NCI-H226 (cell line): Measurements from ENCODE around the gene TMEM108.

Experiments
- DNase-seq: peaks from one replicate; pipeline ENCODE4 v3.0.0-alpha.2; 2015

TMEM108 gene

DNA sequence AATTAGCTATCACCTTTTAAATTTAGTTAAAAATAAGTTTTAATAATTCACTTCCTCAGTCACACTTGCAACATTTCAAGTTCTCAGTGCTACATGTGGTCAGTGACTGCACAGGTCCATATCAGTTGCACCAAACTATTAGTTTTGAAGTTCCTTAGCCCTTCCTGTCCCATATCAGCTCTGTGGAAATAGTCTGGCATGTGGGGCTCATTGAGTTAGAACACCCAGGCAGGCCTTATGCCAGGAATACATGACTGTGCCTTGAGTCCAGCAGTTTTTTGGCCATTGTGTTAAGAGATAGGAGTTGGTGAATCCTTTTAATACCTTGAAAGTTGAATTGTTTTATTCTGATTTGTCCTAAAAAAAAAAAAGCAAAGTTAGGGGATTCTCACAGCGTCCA is 207.9 kb downstream of the TMEM108 start:
- DNase-seq = peak; percentile 13

DNA sequence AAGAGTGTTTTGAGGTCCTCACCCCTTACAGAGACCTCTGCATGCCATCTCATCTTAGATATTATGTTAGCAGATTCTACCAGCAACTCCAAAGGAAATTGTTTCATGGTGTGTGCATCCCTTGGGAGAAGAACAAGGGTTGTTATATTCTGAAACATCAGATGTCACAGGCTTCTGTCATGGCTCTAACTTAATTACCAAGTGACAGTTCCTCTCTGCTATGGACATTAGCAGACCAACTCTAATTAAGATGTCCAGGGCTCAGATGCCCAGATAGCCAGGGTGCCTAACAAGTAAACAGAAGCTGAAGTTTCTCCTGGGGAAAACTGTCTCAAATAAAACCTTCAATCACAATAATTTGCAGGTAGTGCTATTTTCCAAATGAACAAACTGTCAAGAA is 208.6 kb downstream of the TMEM108 start:
- DNase-seq = no peak

DNA sequence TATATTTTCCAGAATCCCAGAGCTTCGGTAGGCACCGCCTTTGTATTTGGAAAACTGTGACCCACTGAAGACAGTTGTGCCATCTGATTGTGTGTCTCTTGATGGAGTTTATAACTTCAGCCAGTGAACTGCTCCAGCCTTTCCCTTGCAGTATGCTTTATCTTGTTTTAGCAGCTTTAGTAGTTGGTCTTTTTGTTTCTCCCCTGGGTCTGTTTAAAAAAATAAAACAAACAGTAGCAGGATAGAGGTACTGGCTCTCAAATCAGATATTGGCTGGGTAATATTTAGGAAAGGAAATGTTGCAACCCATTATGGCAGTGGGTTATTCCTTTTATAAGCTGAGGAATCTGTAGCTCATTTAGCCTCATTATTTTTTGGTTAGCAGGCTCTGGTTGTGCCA is 210.2 kb downstream of the TMEM108 start:
- no peak for DNase-seq

DNA sequence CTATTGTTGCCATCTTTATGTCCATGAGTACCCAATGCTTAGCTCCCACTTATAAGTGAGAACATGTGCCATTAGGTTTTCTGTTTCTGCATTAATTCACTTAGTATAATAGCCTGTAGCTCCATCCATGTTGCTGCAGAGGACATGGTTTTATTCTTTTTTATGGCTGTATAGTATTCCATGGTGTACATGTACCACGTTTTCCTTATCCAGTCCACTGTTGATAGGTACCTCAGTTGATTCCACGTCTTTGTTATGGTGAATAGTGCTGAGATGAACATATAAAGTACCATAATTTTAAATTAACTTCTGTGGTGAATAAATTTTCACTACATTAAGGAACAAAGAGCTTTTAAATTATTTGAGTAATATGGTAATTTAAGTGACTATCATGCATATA is 211.3 kb downstream of the TMEM108 start:
- no peak for DNase-seq

DNA sequence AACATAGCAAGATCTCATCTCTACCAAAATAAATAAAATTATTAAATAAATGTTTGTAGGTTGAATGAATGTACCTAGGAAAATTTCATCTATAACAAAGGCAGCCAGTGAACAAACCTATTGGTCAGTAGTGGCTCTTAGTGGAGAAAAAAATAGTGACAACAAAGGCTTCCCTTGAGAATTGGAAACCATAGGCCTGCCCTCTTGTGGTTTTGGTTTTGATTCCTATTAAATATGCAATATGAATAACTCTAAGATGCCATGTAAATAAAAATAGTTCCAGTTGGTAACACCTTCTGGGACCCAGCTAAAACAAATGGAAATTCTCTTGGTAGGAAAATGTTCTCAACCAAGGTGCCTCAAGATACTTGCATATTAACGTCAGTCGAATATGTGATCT is 216.0 kb downstream of the TMEM108 start:
- DNase-seq = no peak

DNA sequence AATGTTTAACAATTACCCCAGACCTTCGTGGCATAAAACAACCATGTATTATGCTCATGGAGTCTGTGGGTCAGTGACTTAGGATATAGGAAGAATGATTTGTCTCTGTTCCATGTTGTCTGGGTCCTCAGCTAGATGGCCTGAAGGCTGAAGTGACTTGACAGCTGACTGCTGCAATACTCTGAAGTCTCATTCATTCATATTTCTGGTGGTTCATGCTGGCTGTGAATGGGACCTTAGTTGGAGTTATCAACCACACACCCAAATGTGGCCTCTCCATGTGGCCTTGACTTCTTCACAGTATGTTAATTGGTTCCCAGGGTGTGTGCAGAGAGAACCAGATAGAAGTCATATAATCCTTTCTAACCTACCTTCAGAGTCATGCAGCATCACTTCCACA is 216.5 kb downstream of the TMEM108 start:
- DNase-seq = no peak

DNA sequence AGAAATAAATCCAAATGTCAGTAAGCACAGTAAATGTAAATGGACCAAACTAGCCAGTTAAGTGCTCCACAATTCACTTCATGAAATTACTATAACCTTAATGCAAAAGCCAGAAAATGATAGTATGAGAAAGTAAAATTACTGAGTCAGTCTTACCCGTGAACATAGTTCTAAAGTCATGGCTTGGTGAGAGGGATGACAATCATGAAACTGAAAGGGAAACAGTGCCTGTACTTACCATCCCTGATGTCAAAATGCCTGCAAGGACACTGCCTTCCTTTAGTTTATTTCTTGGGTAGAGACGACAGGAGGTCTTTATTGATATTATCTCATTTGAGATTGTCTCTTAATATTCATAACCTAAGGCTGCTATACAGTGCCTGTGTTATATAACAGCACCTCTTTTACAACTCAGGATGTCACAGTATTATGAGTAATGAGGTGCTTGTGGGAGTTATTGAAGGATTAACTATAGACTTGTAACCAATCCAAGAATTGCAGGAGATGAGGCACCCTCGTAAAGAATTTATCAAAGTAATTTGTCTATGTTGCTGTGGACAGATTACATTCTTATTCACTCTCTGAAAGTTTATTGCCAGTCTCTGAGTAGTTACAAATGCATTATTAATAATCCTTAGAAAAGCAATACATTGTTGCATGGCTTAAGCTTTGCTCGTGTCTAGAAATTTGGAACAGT is 218.7 kb downstream of the TMEM108 start:
- peak; percentile 58 for DNase-seq

DNA sequence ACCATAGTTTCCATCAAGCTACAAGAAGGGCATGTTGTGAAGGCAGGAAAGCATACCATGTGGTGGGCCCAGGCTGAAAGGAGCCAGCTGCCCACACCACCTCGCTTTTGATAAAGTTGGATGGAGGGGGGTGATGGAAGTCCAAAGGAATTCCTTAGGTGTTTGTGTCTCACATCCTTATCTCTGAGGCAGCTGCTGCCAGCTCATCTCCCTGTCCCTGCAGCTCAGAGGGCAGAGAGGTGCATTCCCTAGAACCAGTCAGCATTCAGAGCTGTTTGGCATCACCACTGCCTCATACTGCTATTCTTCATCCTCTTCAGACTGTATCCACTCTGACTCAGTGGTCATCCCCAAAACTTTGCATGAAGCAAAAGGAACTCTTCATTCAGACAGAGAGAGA is 220.2 kb downstream of the TMEM108 start:
- peak; percentile 87 for DNase-seq

DNA sequence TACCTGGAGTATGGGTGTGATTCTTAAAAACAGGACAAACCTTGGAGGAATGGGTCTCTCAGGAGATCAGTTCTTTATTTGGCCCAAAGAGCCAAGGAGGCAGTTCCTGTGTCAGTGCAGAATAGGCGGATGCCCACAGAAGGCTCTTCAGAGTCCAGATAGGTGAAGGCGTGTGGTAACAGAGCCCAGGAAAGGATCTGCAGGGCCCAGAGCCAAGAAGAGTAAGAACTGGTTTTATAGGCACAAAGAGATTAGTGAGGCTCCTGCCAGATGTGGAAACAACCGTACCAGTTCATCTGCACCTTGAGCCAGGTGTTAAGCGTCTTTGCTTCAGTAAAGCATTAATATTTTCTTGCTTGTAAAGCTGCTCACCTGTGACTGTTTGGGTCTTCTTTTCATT is 221.6 kb downstream of the TMEM108 start:
- DNase-seq = no peak

DNA sequence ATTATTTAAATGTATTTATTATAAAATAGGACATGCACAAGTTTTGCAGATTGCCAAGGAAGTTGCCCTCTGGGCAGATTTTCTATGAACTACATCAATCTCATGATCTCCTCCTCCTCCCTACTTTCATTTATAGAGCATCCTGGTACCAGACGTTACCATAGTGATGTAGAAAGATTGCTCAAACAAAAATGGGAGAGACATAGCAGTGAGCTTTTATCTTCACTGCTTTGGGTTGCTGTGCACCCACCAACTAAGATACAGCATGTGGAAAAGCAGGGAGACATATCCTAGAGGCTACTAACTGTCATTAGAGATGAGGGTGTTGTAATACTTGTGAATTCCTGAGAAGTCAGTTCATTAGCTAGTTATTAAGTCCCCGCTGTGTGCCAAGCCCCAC is 224.1 kb downstream of the TMEM108 start:
- peak; percentile 87 for DNase-seq

DNA sequence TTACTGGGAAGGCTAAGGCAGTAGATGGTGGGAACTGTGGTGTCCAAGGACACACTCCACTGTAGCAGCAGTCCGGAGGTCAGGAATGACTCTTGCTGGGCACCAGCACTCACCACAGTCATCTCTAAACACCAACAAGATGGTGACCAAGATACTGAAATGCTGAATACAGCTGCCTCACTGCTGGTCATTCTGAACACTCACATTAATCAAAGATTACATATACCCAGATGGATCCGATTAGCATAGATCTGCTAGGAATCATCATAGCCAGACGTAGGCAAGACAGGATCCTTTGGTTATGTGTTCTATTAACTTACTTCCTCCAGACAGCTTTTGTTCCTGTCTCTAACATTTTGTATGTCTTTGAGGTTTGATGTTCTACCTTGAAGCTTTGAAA is 226.7 kb downstream of the TMEM108 start:
- DNase-seq = no peak

DNA sequence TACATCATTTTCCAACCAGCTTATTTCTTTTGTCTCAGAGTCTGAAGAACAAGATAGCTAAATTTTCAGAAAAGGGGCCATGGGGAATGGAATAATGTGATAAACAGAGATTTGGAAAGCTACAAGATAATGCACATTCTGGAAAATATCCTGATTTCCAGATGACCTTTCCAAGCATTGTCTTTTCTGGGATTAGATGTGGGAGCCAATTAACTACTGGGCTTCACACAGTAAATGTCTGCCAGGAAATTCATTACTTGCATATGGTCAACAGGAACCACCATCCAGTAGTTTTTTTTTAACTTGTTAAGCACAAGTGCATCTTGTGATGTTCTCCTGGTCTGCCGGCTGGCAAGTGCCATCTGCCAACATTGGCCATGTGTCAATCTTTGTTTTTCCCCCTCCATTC is 230.5 kb downstream of the TMEM108 start:
- DNase-seq = no peak

DNA sequence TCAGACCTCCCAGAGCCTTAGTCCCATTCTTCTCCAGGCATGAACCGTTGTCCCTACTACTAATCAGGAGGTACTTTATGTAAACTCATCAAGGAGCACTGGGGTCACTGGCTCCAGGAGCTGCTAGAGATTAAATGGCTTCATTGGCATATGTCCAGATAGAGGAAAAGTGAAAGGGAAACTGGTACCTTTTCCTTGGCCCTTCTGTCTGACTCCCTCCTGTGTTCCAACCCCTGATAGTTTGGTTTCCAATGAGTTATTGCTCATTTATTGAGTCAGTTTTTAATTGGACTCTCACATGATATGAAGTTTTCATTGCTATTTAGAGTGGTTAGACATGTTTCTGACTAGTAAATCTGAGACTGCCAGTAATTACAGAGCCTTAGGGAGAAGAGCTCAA is 231.2 kb downstream of the TMEM108 start:
- DNase-seq = no peak

DNA sequence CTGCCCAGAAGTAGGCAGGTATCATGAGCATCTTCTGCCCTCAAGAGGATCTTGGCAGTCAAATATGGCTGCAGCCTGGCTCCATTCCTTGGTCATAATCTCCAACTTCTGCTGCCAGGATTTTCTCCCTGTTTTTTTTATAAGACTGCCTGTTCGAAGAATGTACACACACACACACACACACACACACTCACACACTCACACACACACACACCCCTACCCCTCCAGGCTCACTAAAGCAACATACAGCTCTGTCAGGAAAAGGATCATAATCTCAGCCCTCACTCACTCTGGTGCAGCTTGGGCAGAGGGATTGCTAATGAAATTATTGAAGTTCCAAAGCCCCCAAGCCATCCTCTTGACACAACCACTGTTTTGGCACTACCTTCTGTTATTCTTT is 232.4 kb downstream of the TMEM108 start:
- no peak for DNase-seq

DNA sequence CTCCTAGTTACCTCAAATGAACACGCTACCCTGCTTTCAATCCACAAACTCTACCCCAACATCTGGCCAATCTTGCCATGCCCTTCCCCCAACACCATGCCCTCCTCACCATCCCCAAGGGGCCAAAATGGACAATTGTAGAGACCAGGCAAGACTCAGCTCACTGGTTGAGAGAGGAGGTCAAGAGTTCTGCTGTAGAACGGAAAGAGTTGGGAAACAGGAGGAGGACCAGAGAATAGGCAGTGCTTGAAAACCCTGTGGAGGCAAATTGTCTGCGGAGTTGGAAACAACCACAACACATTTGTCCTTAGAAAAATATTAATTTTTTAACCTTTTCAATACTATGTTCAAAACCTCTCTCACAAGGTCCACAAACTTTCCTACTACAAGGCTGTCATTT is 232.9 kb downstream of the TMEM108 start:
- no peak for DNase-seq

DNA sequence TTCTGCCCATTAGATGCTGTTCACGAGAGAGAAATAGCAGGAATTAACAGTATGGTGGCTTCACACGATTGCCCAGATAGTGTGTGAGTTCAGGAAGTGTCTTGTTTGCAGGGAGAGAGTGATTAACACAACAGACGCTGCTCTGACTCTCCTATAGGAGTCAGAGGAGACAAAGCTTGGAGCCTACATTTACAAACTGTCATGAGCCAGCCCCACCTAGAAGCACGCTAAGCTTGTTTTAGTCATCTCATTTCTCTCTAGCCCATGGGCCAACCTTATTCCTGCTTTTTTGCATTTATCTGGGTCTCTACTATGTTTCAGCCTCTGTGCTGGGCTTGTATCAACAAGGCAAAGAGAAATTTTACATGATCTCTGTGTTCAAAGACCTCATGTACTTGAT is 233.3 kb downstream of the TMEM108 start:
- DNase-seq = no peak

DNA sequence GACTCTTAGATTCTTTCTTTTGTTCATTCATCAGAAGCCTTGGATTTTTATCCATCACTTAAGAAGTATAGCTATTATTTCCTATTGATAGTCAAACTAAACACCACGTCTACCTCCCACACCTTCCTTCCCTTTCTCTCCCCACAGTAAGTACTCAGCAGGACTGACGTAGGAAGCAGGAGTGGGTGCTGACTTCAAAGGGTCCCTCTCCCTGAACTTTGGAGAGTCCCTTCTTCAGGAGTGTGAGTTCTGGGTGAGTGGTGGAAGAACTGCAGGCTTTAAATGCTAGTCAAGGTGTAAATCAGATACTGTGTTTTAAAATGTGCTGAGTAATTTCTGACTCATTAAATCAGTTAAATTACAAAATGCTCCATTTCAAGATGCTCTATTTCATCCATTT is 235.2 kb downstream of the TMEM108 start:
- no peak for DNase-seq

DNA sequence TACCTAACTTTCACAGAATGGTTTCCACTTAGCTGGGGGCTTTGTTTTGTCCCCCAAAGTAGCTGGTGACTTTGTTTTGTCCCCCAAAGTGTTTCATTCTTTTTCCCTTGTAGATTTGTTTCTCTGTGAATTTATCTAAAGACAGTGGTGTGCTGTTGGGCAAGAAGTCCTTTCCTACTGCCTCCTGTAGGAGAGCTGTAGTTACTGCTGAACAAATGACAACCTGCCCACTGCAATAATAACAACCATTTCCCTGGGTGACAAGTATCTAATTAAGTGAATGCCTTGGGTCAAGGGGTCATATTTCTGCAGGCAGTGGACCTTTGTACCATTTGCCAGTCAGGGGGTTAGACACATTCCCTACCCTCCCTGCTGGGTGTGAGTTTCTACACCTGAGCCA is 236.3 kb downstream of the TMEM108 start:
- no peak for DNase-seq

DNA sequence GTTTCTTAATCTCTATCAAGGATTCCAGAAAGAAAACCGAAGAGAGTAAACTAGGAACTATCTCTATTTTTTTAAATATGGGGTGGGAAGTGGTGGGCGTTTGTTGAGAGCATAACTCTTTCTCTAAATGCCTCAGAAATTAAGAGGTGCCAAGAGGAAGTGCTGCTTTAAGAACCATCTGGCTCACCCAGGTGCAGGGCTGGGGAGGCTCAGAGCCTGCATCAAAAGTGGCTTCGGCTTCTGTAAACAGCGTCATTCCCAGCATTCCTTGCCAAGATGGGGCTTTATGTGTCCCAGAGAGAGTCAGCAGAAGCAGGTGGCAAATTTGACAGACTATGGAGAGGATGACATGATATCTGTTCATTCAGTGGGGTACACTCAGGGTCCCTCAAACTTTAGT is 238.4 kb downstream of the TMEM108 start:
- DNase-seq = no peak

DNA sequence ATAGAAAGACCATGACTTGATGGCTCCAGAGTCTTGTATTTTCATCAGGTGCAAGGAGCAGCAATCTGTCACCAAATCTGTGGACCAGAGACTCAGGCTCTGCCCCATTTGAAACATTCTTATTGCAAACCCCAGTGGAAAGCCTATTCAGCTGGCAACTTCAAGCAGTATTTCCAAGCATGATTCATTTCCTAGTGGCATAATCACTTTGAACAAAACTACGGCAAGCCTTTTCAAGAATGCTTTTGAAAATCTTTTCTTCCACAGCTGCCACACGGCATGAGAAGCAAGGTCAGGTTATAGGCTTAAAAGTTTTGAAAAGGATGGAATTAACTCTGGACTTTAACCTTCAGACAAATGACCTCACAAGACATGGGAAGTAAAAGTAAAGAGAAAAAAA is 239.6 kb downstream of the TMEM108 start:
- DNase-seq = peak; percentile 7

DNA sequence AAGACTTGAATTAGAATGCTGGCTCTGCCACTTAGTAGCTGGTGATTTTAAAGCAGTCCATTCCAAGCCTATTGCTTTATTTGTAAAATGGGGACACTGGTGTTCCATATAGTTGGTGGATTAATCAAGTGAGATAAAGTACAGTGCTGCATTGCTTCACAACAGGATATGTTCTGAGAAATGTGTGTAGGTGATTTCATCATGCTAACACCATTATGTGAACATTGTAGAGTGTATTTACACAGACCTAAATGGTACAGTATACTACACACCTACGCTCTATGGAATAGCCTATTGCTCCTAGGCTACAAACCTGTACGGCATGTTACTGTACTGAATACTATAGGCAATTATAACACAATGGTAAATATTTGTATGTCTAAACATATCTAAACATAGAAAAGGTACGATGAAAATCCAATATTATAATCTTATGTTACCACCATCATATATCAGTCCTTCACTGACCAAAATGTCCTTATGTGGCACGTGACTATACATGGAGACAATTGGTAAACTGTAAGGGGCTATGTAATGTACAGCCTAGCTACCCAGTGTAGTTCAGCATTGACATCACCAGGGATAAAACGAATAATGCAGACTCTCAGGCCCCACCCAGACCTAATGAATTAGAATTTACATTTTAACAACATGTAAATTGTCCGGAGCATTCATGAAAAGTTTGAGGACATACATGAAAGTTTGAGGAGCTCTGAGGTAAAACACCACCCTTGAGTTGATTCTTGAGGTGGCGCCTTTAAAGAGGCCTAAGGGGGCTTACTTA is 240.3 kb downstream of the TMEM108 start:
- DNase-seq = no peak

DNA sequence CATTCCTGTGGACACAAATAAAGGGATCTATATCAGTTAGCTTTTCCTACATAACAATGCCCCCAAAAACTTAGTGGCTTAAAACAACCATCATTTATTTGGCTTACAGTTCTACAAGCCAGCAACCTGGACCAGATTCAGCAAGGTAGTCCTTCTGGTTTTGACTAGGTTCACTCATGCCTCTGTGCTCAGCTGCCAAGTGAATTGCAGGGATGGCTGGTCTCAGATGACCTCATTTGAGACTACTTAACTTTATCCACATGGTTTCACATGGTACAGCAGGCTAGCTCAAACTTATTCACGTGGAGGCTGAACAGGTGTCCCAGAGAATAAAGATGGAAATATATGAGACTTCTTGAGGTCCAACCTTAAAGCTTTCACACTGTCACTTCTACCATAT is 242.4 kb downstream of the TMEM108 start:
- DNase-seq = no peak

DNA sequence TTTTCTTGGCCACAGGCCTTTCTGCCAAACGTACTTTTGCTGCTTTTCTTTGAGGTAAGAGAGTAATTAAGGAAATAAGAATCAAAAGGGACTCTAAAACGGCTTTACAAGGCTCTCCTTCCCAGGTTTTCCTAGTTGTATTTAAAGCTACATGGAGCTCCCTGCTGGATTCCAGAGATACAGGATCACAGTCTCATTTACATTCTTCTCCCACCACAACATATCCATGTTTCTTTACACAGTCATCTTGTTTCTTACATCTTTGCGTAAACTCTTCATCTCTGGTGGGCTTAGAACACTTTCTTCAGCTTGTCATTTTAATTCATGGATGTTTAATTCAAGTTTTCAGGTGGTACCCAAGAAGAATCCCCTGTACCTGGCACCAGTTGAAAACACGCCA is 244.0 kb downstream of the TMEM108 start:
- no peak for DNase-seq

DNA sequence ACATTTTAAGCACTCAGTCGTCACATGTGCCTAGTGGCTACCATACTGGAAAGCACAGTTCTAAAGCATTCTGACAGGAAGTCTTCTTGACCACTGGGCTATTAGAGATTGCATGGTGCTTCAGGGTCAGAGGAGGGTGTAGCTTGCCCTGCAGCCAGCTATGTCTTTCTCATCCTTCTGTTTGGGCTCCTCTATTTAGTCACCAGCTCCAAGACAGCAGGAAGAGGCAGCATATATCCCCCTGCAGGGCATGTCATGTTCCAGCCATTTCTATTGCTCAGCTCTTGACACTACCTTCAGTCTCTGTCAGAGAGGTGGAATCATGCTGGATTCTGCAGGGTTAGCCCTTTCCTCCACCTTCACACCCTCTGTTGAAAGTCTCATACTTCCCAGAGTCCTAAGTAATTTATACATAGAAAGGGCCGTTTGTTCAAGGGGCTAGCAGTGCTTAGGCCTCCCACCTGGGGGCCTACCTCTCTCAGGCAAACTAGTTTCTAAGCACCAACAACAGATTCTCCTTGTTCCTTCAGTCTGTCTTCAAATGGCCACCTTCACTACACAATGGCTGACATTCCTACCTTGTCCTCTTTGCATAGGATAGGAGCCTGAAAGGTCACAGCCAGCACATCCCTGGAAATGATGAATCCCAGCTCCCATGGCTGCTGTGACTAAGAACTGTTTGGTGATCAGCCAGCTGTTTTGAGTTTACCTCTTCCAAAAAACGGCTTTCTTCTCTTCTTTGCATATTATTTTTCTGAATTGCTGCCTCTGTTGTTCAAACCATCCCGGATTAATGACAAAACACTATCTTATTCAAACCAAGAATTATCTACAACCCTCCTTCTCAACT is 246.0 kb downstream of the TMEM108 start:
- no peak for DNase-seq
